K562 (cell line): ENCODE data around the gene CUEDC2. TPM values are rescaled to one million over a fixed set of nuclear protein-coding genes. Genes with fewer than 3 reads are reported as not detected.

Experiments used
- CAMTA2 ChIP-seq: fragments of 250-450 bp; sonication (Bioruptor Pico); conservative IDR thresholded peaks from 2 replicates; pipeline ENCODE4 v1.5.1; 2022
- CBFB ChIP-seq: sonication (generic); formaldehyde crosslinking; IDR thresholded peaks from 2 replicates; pipeline ENCODE4 v1.4.0; 2020; ENCODE audit warnings: mild to moderate bottlenecking, missing genetic modification reagents
- HEY1 ChIP-seq: fragments of 250-450 bp; sonication (Bioruptor Pico); IDR thresholded peaks from 2 replicates; pipeline ENCODE4 v1.5.0; 2020; ENCODE audit warnings: mild to moderate bottlenecking, moderate library complexity, borderline replicate concordance
- HMBOX1 ChIP-seq: sonication (generic); IDR thresholded peaks from 2 replicates; pipeline ENCODE4 v1.6.1; 2016
- HNRNPH1 ChIP-seq: fragments of 200-400 bp; formaldehyde crosslinking; optimal IDR thresholded peaks from 2 replicates; pipeline ENCODE3; 2017; ENCODE audit warnings: low read depth, mild to moderate bottlenecking, low read length, moderate library complexity
- MGA ChIP-seq: fragments of 450-650 bp; IDR thresholded peaks from 2 replicates; pipeline ENCODE4 v1.6.1; 2016; ENCODE audit warnings: mild to moderate bottlenecking, moderate library complexity
- RBFOX2 ChIP-seq: fragments of 200-400 bp; formaldehyde crosslinking; IDR thresholded peaks from 2 replicates; pipeline ENCODE4 v1.6.1; 2017; ENCODE audit warnings: low read depth, mild to moderate bottlenecking, low read length, moderate library complexity
- RREB1 ChIP-seq: fragments of 250-450 bp; sonication (Bioruptor Pico); IDR thresholded peaks from 2 replicates; pipeline ENCODE4 v1.4.0; 2020
- ZBTB7A ChIP-seq: IDR thresholded peaks from 2 replicates; pipeline ENCODE4 v1.6.1; 2011; ENCODE audit warnings: low read depth, mild to moderate bottlenecking, low read length, moderate library complexity, borderline replicate concordance; ENCODE audit not compliant: control insufficient read depth
- ZNF699 ChIP-seq: fragments of 250-450 bp; sonication (Bioruptor Pico); IDR thresholded peaks from 2 replicates; pipeline ENCODE4 v1.8.0; 2021; ENCODE audit warnings: mild to moderate bottlenecking, moderate library complexity; ENCODE audit not compliant: insufficient replicate concordance
- polyA plus RNA-seq, 8 experiments: library from polyadenylated mRNA; depleted of rRNA in 4 of 8; stranded (reverse) in 5 of 8; unstranded in 3 of 8; fragments of >200 nt; fragmentation: Nextera tagmentation in 2 of 8; fragmentation: Illumina TruSeq in 1 of 8; extraction: Ambion mirVana in 2 of 8; extraction: Trizol in 1 of 8; gene quantifications; 2 replicates each; pipeline versions ENCODE4 v1.2.1 to v1.2.3, GENCODE V29; 2011 to 2014; ENCODE audit warnings: inconsistent platforms in 1 of 8, missing spikeins in 1 of 8
- total RNA-seq, 7 experiments: library from RNA; depleted of rRNA in 6 of 7; stranded (reverse); fragments of >200 nt in 6 of 7; fragmentation: Illumina TruSeq in 2 of 7; extraction: Trizol in 2 of 7; gene quantifications; 2 replicates each; pipeline versions ENCODE4 v1.2.1 to v1.2.3, GENCODE V29; 2011 to 2021; ENCODE audit warnings: low replicate concordance in 1 of 7

CUEDC2 gene
- total and polyA plus RNA-seq, 9 of the 15 experiments (the other 6 are each of a cell fraction or from before 2014, with no cell fraction given), result 8.5 to 48.9 (median 27.4) TPM

- 0 out of 2 replicates have a peak, but pooled peaks have one; percentile 23 for TF ChIP-seq MGA
- no peak for TF ChIP-seq ZBTB7A
- TF ChIP-seq HMBOX1, result 0 out of 2 replicates have a peak, but pooled peaks have one; percentile 16
- TF ChIP-seq CBFB, result no peak
- no peak for TF ChIP-seq RBFOX2
- no peak for TF ChIP-seq RREB1 (CRISPR knock-in tag)
- TF ChIP-seq CAMTA2, result no peak
- no peak for TF ChIP-seq HNRNPH1
- TF ChIP-seq HEY1 (CRISPR knock-in tag), result no peak
- no peak for TF ChIP-seq ZNF699 (CRISPR knock-in tag)
Measured at GRCh38 chr10:102396317-102396650, 36.1 kb downstream of the CUEDC2 start (continued).
